NCI-H187 treated with DMSO at 0.1 percent for 48 hours (cell line): ENCODE measurements around the gene MAST4.

Experiments used
- DNase-seq: peaks from one replicate; lab custom pipeline; 2025; lab: John Stamatoyannopoulos, UW

MAST4 gene

DNA sequence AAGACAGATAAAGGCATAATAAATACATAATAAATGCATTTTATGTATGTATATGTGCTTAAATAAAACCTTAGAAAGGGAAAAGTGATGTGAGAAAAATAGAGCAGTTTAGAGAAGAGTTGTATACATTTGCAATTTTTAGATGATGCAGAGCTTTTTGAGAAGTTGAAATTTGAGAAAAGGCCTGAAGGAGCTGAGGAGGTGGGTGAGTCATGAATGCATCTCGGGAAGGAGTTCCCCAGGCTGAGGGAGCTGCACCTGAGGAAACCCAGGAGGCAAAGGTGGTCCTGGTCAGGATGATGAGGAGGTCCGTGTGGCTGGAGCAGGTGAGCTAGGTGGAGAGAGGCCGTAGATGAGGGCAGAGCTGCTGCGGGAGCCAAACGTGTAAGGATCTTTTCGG is 617.8 kb downstream of the MAST4 start:
- DNase-seq, result no peak

DNA sequence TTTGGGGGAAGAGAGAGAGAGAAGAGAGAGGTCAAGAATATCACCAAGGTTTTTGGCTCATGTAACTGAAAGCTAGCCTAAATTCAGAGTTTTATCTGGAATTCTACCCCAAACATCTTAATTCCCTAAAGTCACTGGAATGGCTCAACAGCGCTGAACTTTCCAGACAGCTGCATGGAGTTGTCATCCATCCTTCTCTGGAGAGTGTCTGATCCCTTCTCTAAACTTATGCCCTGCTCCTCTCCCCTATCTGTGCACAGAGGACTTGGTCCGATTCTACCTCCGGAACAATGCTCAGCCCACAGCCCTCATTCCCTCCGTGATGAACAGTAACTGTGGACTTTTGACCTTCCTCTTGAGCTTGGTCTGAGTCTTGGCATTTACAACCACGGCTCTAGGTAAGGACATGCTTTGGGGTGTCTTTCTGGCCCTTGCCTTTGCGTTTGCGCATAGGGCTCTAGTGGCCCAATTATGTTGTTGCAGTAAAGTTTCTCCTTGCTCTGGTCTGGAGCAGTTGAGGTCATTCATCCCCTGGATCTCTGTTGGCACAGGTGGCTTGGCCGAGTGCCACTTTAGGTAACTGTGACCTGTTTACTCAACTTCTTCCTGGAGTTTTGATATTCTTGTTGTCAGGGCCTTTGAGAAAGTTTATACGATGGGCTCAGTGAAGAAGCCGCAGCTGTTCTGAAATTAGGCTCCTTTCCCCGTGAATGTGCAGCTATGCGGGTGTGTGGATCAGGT is 618.7 kb downstream of the MAST4 start:
- DNase-seq, result no peak

DNA sequence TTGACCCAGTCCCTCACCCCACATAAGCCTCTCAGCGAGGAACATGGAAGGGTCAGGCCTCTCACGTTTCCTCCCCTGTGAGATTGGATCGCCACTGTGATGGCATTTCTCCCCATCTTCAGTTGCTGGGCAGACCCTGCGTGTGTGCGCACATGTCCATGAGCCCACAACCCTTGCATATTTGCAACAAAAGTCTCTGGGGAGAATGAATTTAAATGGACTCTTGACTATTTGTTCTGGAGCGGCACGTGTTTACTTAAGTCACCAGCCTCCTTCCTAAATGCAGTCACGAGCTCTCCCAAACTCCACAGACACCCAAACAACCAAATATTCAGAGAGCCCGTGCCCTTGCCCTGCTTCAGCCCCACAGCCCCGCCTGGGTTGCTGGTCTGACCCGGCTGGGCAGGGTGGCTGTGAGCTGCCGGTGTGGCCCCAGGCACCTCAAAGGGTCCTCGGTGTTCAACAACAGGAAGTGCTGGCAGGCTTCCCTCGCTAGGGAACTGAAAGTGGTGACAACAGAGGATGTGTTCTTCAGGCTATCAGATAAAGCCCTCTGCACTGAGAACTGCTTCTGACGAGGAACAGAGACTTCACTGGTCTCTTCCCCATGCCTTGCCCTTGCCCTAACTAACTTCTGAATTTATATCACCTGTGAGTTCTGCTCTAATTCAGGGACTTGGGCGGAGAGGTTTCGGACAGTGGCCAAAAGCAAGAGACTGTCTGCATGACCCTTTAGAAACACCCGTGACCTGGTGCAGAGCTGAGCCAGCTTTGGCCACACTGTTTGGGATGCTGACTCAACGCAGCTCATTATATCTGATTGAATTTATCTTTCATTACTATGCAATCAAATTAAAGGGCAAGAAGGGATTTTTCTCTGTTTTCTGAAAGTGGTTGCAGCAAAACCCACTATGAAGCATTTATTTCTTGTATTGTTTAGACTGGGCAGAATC is 619.6 kb downstream of the MAST4 start:
- no peak for DNase-seq

DNA sequence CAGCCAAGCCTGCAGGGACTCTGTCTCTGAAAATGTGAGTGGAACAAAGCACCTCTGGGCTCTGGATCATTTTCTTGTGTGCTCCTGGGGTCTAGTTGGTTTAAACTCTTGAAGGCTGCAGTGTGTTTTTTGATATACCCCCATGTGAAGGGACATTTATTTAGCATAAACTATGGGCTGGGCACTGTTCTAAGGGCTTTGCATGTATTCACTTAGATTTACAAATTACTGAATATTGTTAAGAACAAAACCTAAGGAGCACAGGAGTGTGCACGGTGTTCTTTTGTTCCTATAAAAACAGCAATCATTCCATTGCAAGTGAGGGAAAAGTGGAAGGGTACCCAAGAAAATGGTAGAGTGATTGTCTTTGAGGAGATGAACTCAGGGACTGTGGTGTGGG is 620.4 kb downstream of the MAST4 start:
- DNase-seq, result no peak
